HG02981 (cell line): ENCODE measurements around the gene POPDC2.
A peak's percentile ranks its signal among the peaks of the same experiment; 100 is the strongest.
"Not testable (repeated sequence)": the region's sequence is repeated elsewhere in the genome, so short reads cannot be mapped to it uniquely, and the experiment has no call there.

Experiments
- ATAC-seq: cut with Tn5 transposase; IDR thresholded peaks from one replicate; pipeline ENCODE4 v1.9.1; 2021; ENCODE audit warnings: mild to moderate bottlenecking, moderate library complexity; ENCODE audit not compliant: unreplicated experiment

POPDC2 gene

DNA sequence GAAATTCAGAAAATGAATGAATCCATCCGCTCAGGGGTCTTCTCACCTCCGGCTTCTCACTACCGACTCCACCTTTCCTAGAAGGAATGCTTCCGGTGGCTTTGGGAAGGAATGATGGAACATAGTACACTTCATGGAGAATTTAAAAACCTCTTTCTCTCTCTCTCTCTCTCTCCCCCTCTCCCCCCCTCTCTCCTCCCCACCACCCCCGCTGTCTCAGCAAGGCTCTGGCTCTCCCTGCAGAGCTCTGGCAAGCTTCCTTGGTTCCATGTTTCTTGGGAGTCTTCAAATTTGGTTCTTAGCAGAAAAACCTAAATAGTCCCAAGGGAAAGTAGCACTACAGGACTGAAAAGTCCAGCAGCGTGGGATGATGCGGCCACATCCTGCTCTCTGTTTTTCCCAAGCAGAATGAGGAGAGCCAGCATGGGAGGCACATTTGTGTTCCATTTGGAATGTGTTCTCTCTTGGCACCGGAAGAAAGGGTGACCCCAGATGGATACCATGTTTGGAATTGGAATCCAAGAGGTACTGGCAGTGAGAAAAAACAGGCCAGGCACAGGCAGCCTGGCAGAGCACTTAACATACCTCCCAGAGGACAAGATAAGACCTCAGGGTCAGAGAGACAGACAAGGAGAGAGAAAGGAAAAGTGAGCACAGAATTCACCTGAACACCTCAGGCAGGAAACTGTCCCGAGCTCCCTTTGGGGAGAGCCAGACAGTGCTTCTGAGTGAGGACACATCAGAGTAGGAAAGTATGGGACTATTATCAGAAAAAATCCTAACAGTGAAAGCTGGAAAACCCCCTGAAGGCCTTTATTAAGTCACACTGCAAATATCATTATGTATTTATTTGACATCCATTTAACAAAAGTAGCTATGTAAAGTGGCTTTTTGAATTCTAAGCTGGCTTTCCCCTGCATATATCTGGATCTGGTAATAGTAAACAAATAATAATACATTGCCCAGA lies at the start of gene POPDC2:
Gene POPDC2, minus strand, starts transcription at position 116 of the 967 bp plus-strand sequence. CDS start 166 bp downstream, outside the sequence.
- ATAC-seq: no peak

GRCh38 chr3:119703820-119704531 lies 43.6 kb upstream of the POPDC2 start:
- no peak for ATAC-seq

- peak; percentile 93 for ATAC-seq
Measured at GRCh38 chr3:119702530-119703527, 42.4 kb upstream of the POPDC2 start, which contains the start of gene CFAP91. TSS of gene CFAP91 (plus strand) at chr3:119703022. CDS start at chr3:119703099, 77 bp downstream.

DNA sequence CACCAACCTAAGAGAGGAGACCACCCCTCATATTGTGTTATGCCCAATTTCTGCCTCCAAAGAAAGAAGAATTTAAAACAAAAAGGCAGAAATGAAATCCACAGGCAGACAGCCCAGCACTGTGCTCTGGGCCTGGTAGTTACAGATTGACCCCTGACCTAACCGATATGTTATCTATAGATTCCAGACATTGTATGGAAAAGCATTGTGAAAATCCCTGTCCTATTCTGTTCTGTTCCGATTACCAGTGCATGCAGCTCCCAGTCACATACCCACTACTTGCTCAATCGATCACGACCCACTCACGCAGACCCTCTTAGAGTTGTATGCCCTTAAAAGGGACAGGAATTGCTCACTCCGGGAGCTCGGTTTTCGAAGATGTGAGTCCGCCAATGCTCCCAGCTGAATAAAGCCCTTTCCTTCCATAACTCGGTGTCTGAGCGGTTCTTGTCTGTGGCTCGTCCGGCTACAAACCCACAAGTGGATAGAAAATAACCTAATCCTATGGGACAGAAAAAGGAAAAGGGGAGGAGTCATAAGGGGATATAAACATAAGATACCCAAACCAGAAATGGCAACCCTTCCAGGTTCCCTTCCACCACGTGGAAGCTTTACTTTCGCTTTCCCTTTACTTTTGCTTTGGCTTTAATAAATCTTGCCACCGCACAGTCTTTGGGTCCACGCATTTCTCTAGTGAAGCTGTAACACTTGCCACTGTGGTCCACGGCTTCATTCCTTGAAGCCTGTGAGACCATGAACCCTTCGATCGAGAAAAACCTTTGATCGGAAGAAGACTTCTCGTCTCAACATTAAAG lies 40.7 kb upstream of the POPDC2 start:
- peak; percentile 5 for ATAC-seq

DNA sequence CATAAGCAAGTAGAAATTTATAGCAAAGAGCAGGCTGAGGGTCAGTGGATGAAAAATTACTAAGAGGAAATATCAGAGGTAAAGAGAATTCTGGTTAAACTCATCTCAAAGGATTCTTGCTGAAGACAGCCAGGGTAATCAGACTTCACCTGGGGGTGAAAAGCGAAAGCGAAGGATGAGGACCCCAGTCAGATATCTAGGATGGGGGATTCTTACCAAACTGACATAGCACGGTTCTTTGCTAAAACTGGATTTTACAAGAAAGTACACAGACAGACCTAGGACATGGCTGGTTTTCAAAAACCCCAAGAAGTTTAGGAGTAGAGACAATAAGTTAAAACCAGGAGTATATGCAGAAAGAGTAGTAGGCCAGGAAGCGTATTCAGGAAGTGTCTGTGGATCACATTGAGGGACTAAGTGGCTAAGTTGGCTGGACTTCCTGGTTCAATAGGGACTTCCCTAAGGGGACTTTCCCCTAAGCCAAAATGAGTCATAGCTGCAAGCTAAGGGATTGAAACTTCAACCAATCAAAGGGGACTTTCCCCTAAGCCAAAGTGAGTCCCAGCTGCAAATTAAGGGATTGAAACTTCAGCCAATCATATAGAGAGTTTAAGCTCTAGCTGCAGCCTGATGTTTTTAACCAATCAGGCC lies 40.0 kb upstream of the POPDC2 start:
- peak; percentile 25 for ATAC-seq

- peak; percentile 44 for ATAC-seq
Measured at GRCh38 chr3:119697394-119697793, 37.0 kb upstream of the POPDC2 start.

DNA sequence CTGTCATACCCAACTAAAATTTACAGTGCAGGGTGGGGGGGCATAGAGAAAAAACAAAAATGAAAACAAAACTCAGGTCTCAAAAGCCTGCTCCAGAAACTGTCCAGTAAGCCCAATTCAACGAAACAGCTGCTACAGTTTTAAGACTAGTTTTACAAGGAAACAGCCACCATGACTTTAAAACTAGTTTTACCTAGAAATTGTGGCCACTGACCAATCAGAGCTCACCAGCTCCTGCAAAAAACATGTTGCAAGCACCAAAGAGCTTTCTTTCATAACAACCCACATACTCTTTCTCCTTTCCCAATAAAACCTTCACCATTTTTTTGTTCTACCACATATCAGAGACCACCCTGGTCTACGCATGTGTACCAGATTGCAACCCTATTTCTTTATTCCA lies 35.1 kb upstream of the POPDC2 start:
- no peak for ATAC-seq

DNA sequence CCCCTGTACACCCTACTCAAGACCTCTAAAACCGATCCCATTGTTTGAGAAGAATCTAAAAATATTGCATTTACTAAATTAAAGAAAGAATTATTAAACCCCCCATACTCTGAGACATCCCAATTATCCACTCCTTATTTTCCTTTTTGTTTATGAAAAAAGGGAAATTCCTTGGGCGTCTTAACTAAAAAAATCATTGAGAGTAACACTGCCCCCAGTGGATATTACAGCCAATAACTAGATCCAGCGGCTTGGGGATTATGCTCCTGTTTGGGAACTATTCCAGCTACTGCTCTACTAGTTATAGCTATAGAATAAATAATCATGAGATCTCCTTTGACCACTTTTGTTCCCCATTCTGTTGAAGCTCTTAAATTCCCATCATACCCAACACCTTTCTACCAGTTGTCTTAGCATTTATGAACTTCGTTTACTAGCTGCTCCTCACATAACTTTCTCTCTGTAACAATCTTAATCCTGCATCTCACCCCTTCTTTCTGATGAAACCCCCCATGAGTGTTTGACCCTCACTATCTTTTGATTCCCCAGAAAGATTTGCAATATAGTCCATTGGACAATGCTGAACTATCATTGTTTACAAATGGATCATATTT lies 29.8 kb upstream of the POPDC2 start:
- ATAC-seq: no peak

- no peak for ATAC-seq
Measured at GRCh38 chr3:119683421-119683820, 23.0 kb upstream of the POPDC2 start.

- no peak for ATAC-seq
Measured at GRCh38 chr3:119681279-119681678, 20.9 kb upstream of the POPDC2 start.

GRCh38 chr3:119679874-119680273 lies 19.5 kb upstream of the POPDC2 start:
- no peak for ATAC-seq

- ATAC-seq: not testable (repeated sequence)
Measured at GRCh38 chr3:119678209-119678608, 17.8 kb upstream of the POPDC2 start.

GRCh38 chr3:119677641-119677934 lies 17.2 kb upstream of the POPDC2 start:
- ATAC-seq: no peak

- ATAC-seq: peak; percentile 89
Measured at GRCh38 chr3:119676771-119677640, 16.6 kb upstream of the POPDC2 start, which contains the start of gene COX17. TSS of gene COX17 (minus strand) at chr3:119677406. CDS start at chr3:119677310, 96 bp downstream.

GRCh38 chr3:119676020-119676419 lies 15.6 kb upstream of the POPDC2 start:
- ATAC-seq: no peak

DNA sequence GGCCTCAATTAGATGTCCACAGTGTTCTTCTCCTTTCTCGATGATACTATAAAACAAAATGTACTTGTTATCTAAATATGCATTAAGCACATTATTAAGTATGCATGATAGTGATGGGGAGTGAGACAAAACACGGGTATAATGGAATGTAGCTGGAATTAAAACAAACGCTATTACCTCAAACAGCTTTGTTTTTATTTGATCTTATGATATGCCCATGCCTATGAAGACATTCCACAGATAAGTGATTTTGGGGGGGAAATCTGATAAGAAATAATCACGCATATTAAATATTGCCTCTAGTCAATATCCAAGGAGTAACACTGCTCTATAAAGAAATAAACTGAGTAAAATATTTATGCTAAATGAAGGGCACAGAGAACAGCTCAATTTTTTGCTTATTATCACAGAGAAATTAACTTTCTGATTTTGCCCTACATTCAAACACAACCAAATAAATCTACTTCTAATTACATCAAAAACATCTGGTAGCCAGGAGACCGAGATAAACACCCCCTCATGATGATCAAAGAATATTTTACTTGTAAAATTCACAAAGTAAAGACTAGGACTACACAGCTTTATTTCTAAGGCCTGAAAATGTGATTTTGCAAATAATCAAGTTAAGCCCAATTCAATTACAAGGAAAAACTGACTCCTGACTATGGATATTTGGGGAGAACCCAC lies 14.9 kb upstream of the POPDC2 start:
- no peak for ATAC-seq

- no peak for ATAC-seq
Measured at GRCh38 chr3:119673875-119674274, 13.5 kb upstream of the POPDC2 start.
